RWPE2 (cell line): ENCODE measurements around the gene FAM3B.

Experiments used
- ATAC-seq: fragments of 200-7000 bp; cut with Tn5 transposase; 3 replicates; pipeline ENCODE4 v1.9.1; 2021; ENCODE audit warnings: low read depth
- DNase-seq: peaks from one replicate; pipeline ENCODE4 v3.0.0-alpha.2; 2020; ENCODE audit warnings: low spot score
- H3K27ac ChIP-seq: fragments of 450-650 bp; 2 replicates; pipeline ENCODE4 v1.5.1; 2017; ENCODE audit warnings: mild to moderate bottlenecking; ENCODE audit not compliant: poor library complexity, severe bottlenecking
- H3K27me3 ChIP-seq: fragments of 250-450 bp; sonication (Bioruptor Pico); 2 replicates; pipeline ENCODE4 v1.5.1; 2021; ENCODE audit warnings: mild to moderate bottlenecking, moderate library complexity; ENCODE audit not compliant: insufficient read depth, poor library complexity, severe bottlenecking
- H3K36me3 ChIP-seq: fragments of 250-450 bp; sonication (Bioruptor Pico); 2 replicates; pipeline ENCODE4 v1.5.1; 2020; ENCODE audit warnings: low read depth, mild to moderate bottlenecking, moderate library complexity
- H3K4me1 ChIP-seq: fragments of 250-450 bp; sonication (Bioruptor Pico); 2 replicates; pipeline ENCODE4 v1.5.1; 2021; ENCODE audit warnings: mild to moderate bottlenecking, moderate library complexity; ENCODE audit not compliant: insufficient read depth, poor library complexity, severe bottlenecking
- H3K4me3 ChIP-seq: fragments of 250-450 bp; sonication (Bioruptor Pico); 2 replicates; pipeline ENCODE4 v1.5.1; 2021; ENCODE audit warnings: mild to moderate bottlenecking, moderate library complexity; ENCODE audit not compliant: severe bottlenecking
- H3K9me3 ChIP-seq: fragments of 250-450 bp; sonication (Bioruptor Pico); 2 replicates; pipeline ENCODE4 v1.5.1; 2021; ENCODE audit warnings: mild to moderate bottlenecking, moderate library complexity; ENCODE audit not compliant: severe bottlenecking
- TF ChIP-seq, protein P1 (sequence below): fragments of 450-650 bp; IDR thresholded peaks from one replicate; pipeline ENCODE4 v1.5.1; 2017; ENCODE audit warnings: mild to moderate bottlenecking, moderate library complexity; ENCODE audit not compliant: poor library complexity, severe bottlenecking

The FAM3B gene

GRCh38 chr21:41405321-41405720 lies 88.7 kb downstream of the FAM3B start:
- DNase-seq, result no peak
- ATAC-seq, result no peak
- H3K27me3 ChIP-seq, result no peaks in the 10 kb centered on the region
- H3K9me3 ChIP-seq, result no peaks in the 10 kb centered on the region
- H3K4me3 ChIP-seq, result no peak overlapping the region
- TF ChIP-seq, protein P1, sequence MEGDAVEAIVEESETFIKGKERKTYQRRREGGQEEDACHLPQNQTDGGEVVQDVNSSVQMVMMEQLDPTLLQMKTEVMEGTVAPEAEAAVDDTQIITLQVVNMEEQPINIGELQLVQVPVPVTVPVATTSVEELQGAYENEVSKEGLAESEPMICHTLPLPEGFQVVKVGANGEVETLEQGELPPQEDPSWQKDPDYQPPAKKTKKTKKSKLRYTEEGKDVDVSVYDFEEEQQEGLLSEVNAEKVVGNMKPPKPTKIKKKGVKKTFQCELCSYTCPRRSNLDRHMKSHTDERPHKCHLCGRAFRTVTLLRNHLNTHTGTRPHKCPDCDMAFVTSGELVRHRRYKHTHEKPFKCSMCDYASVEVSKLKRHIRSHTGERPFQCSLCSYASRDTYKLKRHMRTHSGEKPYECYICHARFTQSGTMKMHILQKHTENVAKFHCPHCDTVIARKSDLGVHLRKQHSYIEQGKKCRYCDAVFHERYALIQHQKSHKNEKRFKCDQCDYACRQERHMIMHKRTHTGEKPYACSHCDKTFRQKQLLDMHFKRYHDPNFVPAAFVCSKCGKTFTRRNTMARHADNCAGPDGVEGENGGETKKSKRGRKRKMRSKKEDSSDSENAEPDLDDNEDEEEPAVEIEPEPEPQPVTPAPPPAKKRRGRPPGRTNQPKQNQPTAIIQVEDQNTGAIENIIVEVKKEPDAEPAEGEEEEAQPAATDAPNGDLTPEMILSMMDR, result no peak
- H3K4me1 ChIP-seq, result no peaks in the 10 kb centered on the region
- no peak overlapping the region for H3K27ac ChIP-seq
- H3K36me3 ChIP-seq, result no peaks in the 10 kb centered on the region

DNA sequence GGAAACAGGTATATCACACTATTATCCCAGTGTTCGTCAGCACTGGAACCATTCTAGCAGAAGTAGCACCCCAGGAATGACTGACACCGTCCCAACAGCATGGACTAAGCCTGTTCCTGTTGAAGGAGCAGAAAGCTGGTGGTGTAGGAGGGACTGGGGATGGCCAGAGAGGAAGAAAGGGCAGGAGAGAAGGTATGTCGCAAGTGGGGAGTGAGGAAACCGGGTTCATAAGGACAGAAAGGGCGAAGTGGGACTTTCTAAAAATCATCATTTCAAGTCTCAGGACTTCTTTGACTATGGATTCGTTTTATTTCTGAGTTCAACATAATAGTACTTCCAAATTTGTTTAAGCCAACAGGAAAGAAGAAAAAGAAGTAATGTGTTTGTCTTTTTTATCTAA lies 89.7 kb downstream of the FAM3B start:
- H3K4me3 ChIP-seq, result no peak overlapping the region
- no peaks in the 10 kb centered on the region for H3K36me3 ChIP-seq
- no peak for ATAC-seq

More for the DNA sequence above, 89.7 kb downstream of the FAM3B start:
- Histone ChIP-seq H3K27ac (no peak overlapping the region), H3K27me3 (no peaks in the 10 kb centered on the region), H3K4me1 (no peaks in the 10 kb centered on the region), H3K9me3 (no peaks in the 10 kb centered on the region)
- TF ChIP-seq, protein P1, result no peak
- no peak for DNase-seq
